MM.1S (cell line): ENCODE results near the gene WDSUB1.

Experiments used
- DNase-seq: peaks from one replicate; pipeline ENCODE4 v3.0.0-alpha.2; 2015
- H2AFZ ChIP-seq: fragments of 300-600 bp; sonication (generic); 2 replicates; pipeline ENCODE4 v1.6.0; 2016; ENCODE audit warnings: antibody characterized with exemption, low read length
- H3F3A ChIP-seq: fragments of 300-600 bp; sonication (generic); 2 replicates; pipeline ENCODE4 v1.6.1; 2016; ENCODE audit warnings: mild to moderate bottlenecking, antibody characterized with exemption, low read length, moderate library complexity, mixed read lengths; ENCODE audit not compliant: insufficient read depth
- H3K27ac ChIP-seq: fragments of 300-600 bp; sonication (generic); 2 replicates; pipeline ENCODE4 v1.5.1; 2016; ENCODE audit warnings: mild to moderate bottlenecking, low read length
- H3K27me3 ChIP-seq: fragments of 300-600 bp; sonication (generic); replicated peaks from 2 replicates; pipeline ENCODE4 v1.6.0; 2016; ENCODE audit warnings: low read length; ENCODE audit not compliant: insufficient read depth
- H3K36me3 ChIP-seq: fragments of 300-600 bp; sonication (generic); replicated peaks from 2 replicates; pipeline ENCODE4 v1.6.1; 2016; ENCODE audit warnings: mild to moderate bottlenecking, low read length, mixed read lengths; ENCODE audit not compliant: insufficient read depth
- H3K4me1 ChIP-seq: fragments of 300-600 bp; sonication (generic); 2 replicates; pipeline ENCODE4 v1.6.1; 2016; ENCODE audit warnings: low read length, mixed read lengths
- H3K4me2 ChIP-seq: fragments of 300-600 bp; sonication (generic); 2 replicates; pipeline ENCODE4 v1.6.0; 2016; ENCODE audit warnings: low read depth, low read length
- H3K4me3 ChIP-seq: fragments of 300-600 bp; sonication (generic); 2 replicates; pipeline ENCODE4 v1.5.1; 2016; ENCODE audit warnings: low read length, mixed read lengths
- H3K79me2 ChIP-seq: fragments of 300-600 bp; sonication (generic); 2 replicates; pipeline ENCODE4 v1.6.1; 2016; ENCODE audit warnings: mixed run types, low read length, mixed read lengths
- H3K9ac ChIP-seq: fragments of 300-600 bp; sonication (generic); 2 replicates; pipeline ENCODE4 v1.6.1; 2016; ENCODE audit warnings: low read length, mixed read lengths
- H3K9me2 ChIP-seq: fragments of 300-600 bp; sonication (generic); replicated peaks from 2 replicates; pipeline ENCODE4 v1.6.1; 2016; ENCODE audit warnings: mild to moderate bottlenecking, low read length, mixed read lengths; ENCODE audit not compliant: insufficient read depth
- H3K9me3 ChIP-seq: fragments of 300-600 bp; sonication (generic); replicated peaks from 2 replicates; pipeline ENCODE4 v1.6.1; 2016; ENCODE audit warnings: mild to moderate bottlenecking, low read length, mixed read lengths; ENCODE audit not compliant: insufficient read depth
- H4K20me1 ChIP-seq: fragments of 300-600 bp; sonication (generic); 2 replicates; pipeline ENCODE4 v1.6.1; 2016; ENCODE audit warnings: mild to moderate bottlenecking, low read length, moderate library complexity, mixed read lengths; ENCODE audit not compliant: insufficient read depth
- CTCF ChIP-seq: fragments of 300-600 bp; sonication (generic); IDR thresholded peaks from 2 replicates; pipeline ENCODE4 v1.5.1; 2016; ENCODE audit warnings: antibody characterized with exemption, low read length, mixed read lengths
- EZH2 ChIP-seq: fragments of 300-600 bp; sonication (generic); optimal IDR thresholded peaks from 2 replicates; pipeline ENCODE3; 2017; ENCODE audit warnings: low read depth, mild to moderate bottlenecking, antibody characterized with exemption, low read length, mixed read lengths
- EZH2phosphoT487 ChIP-seq: fragments of 300-600 bp; sonication (generic); IDR thresholded peaks from 2 replicates; pipeline ENCODE4 v1.6.1; 2018; ENCODE audit warnings: antibody characterized with exemption, low read length

Gene WDSUB1

GRCh38 chr2:159218389-159218788 lies 68.1 kb downstream of the WDSUB1 start:
- Histone ChIP-seq H3K36me3 (no peaks in the 10 kb centered on the region), H3K27me3 (no peaks in the 10 kb centered on the region), H3K9me3 (no peaks in the 10 kb centered on the region), H3F3A (no peaks in the 10 kb centered on the region), H3K9ac (no peak overlapping the region), H3K4me2 (no peak overlapping the region), H3K4me1 (no peaks in the 10 kb centered on the region), H3K27ac (no peak overlapping the region), H4K20me1 (no peaks in the 10 kb centered on the region), H3K79me2 (no peaks in the 10 kb centered on the region), H3K9me2 (no peaks in the 10 kb centered on the region), H3K4me3 (no peak overlapping the region), H2AFZ (no peak overlapping the region)
- DNase-seq = no peak
- TF ChIP-seq EZH2 = no peak
- no peak for TF ChIP-seq EZH2phosphoT487
- TF ChIP-seq CTCF = no peak

- H3K9me2 ChIP-seq = no peaks in the 10 kb centered on the region
- no peaks in the 10 kb centered on the region for H3K4me1 ChIP-seq
- no peak overlapping the region for H3K27ac ChIP-seq
- no peak overlapping the region for H2AFZ ChIP-seq
- H3K27me3 ChIP-seq = no peaks in the 10 kb centered on the region
- no peaks in the 10 kb centered on the region for H4K20me1 ChIP-seq
- no peaks in the 10 kb centered on the region for H3K36me3 ChIP-seq
- H3K9ac ChIP-seq = no peak overlapping the region
- H3K4me3 ChIP-seq = no peak overlapping the region
- no peaks in the 10 kb centered on the region for H3K79me2 ChIP-seq
- H3K4me2 ChIP-seq = no peak overlapping the region
- DNase-seq = no peak
- TF ChIP-seq CTCF (no peak), EZH2phosphoT487 (no peak), EZH2 (no peak)
- no peaks in the 10 kb centered on the region for H3K9me3 ChIP-seq
- H3F3A ChIP-seq = no peaks in the 10 kb centered on the region
Observed at GRCh38 chr2:159217676-159218075, 68.8 kb downstream of the WDSUB1 start.

- Histone ChIP-seq H3K9me2 (no peaks in the 10 kb centered on the region), H3K27ac (no peak overlapping the region), H3K36me3 (no peaks in the 10 kb centered on the region), H3K9me3 (no peaks in the 10 kb centered on the region), H3K9ac (no peak overlapping the region), H3K79me2 (no peaks in the 10 kb centered on the region), H3K4me2 (no peak overlapping the region), H3K4me3 (no peak overlapping the region), H4K20me1 (no peaks in the 10 kb centered on the region), H3K27me3 (no peaks in the 10 kb centered on the region), H3F3A (no peaks in the 10 kb centered on the region), H2AFZ (no peak overlapping the region), H3K4me1 (peaks cover 8% of the 10 kb centered on the region)
- DNase-seq = no peak
- TF ChIP-seq EZH2phosphoT487 (no peak), CTCF (no peak), EZH2 (no peak)
Observed at GRCh38 chr2:159215116-159215515, 71.4 kb downstream of the WDSUB1 start.
